Caco-2 (cell line): ENCODE measurements around the gene FLOT2. TPM values are rescaled to one million over a fixed set of nuclear protein-coding genes. Genes with fewer than 3 reads are reported as not detected.

Source experiments
- BruUV-seq: library from RNA; stranded (reverse); fragments of 400-500 nt; replicated peaks from 2 replicates; lab custom pipeline; 2021; lab: Mats Ljungman, UMichigan
- CTCF ChIA-PET: fragments of 300-600 bp; sonication (Branson Sonifier 250); formaldehyde crosslinking; loops from one replicate; lab custom pipeline; 2022; ENCODE audit warnings: antibody characterized with exemption; lab: Charles Lee
- POLR2A ChIA-PET: fragments of 300-600 bp; sonication (Branson Sonifier 250); formaldehyde crosslinking; loops from one replicate; lab custom pipeline; 2022; ENCODE audit warnings: antibody characterized with exemption; lab: Charles Lee
- DNase-seq, 2 experiments: peaks; one replicate each; pipeline versions ENCODE4 v3.0.0 to v3.0.0-alpha.2; 2020 to 2022
- H3K27me3 ChIP-seq: replicated peaks from 2 replicates; pipeline ENCODE4 v1.6.0; 2011; ENCODE audit warnings: low read length; ENCODE audit not compliant: control insufficient read depth, insufficient read depth
- H3K36me3 ChIP-seq: 2 replicates; pipeline ENCODE4 v1.5.1; 2011; ENCODE audit warnings: low read length; ENCODE audit not compliant: control insufficient read depth, insufficient read depth
- H3K4me1 ChIP-seq: fragments of 250-450 bp; sonication (Bioruptor Pico); 2 replicates; pipeline ENCODE4 v1.5.1; 2020; ENCODE audit warnings: mild to moderate bottlenecking
- H3K4me3 ChIP-seq: 2 replicates; pipeline ENCODE4 v1.5.1; 2011; ENCODE audit warnings: low read depth, mild to moderate bottlenecking, control low read depth, low read length
- H3K9me3 ChIP-seq: fragments of 250-450 bp; sonication (Bioruptor Pico); 2 replicates; pipeline ENCODE4 v1.5.1; 2020; ENCODE audit warnings: mild to moderate bottlenecking, moderate library complexity
- H3K27ac Mint-ChIP-seq: one replicate; pipeline ENCODE4 v1.8.0; 2022; ENCODE audit warnings: mixed read lengths; ENCODE audit not compliant: unreplicated experiment
- H3K27me3 Mint-ChIP-seq: one replicate; pipeline ENCODE4 v1.8.0; 2022; ENCODE audit warnings: mixed read lengths; ENCODE audit not compliant: insufficient read depth, unreplicated experiment
- H3K36me3 Mint-ChIP-seq: one replicate; pipeline ENCODE4 v1.8.0; 2022; ENCODE audit warnings: mild to moderate bottlenecking, mixed read lengths; ENCODE audit not compliant: insufficient read depth, unreplicated experiment
- H3K4me1 Mint-ChIP-seq: one replicate; pipeline ENCODE4 v1.8.0; 2022; ENCODE audit warnings: low read depth, mixed read lengths; ENCODE audit not compliant: unreplicated experiment
- H3K4me3 Mint-ChIP-seq: one replicate; pipeline ENCODE4 v1.8.0; 2022; ENCODE audit warnings: mild to moderate bottlenecking, moderate library complexity, mixed read lengths; ENCODE audit not compliant: unreplicated experiment
- H3K9me3 Mint-ChIP-seq: one replicate; pipeline ENCODE4 v1.8.0; 2022; ENCODE audit warnings: mixed read lengths; ENCODE audit not compliant: unreplicated experiment
- intact Hi-C: fragments of 100-400 bp; cut with micrococcal nuclease; formaldehyde crosslinking; loops from one replicate; pipeline ENCODE4 v1.10.0; 2022; ENCODE audit not compliant: unreplicated experiment
- total RNA-seq: library from RNA; stranded (reverse); gene quantifications from 2 replicates; pipeline ENCODE4 v1.2.3, GENCODE V29; 2022
- TF ChIP-seq, protein P1 (sequence below), 2 experiments: fragments of 200-600 bp in 1 of 2; IDR thresholded peaks; 1 replicate in 1 of 2; 2 replicates in 1 of 2; pipeline versions ENCODE4 v1.5.1 to v1.8.0; 2011 to 2022; ENCODE audit warnings: antibody characterized with exemption in 1 of 2, control low read depth in 1 of 2, inconsistent platforms in 1 of 2, low read depth in 1 of 2, low read length in 1 of 2, mild to moderate bottlenecking in 1 of 2, moderate library complexity in 1 of 2; ENCODE audit not compliant: insufficient read depth in 1 of 2, severe bottlenecking in 1 of 2, unreplicated experiment in 1 of 2

Gene FLOT2
- total RNA-seq, 1 experiment from 2014 or later: 189 TPM

DNA sequence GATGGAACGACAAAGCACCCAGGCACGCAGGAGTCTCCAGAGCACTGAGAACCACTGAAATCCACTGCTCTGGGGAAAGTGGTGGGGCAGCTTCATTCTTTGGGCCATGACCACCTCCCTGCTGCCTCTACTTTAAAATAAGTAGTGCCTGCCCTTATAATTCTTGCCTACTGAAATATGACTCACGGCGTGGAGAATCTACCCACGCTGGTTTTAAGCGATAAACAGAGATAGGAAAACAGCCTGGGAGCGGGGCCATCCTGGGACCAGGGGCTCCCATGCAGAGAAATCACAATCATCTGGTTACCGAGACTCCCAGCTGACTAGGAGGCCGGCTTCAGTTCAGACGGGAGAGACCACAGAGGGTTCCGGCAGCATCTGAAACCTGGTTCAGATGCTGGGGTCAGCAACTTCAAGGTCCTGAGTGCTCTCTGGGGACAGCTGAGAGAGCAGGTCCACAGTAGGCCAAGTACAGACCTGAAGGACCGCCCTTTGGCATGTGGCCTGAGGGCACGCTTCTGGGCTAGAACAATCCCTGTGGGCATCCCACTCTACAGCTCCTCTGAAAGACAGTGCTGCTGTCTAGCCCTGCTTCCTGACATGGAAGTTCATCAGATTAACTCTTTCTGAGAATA is 14.0 kb upstream of the FLOT2 start:
- H3K9me3 Mint-ChIP-seq: no peaks in the 10 kb centered on the region
- no peak for DNase-seq
- no peak overlapping the region for H3K4me3 ChIP-seq
- no peaks in the 10 kb centered on the region for H3K4me1 ChIP-seq
- H3K9me3 ChIP-seq: no peaks in the 10 kb centered on the region
- TF ChIP-seq, protein P1, sequence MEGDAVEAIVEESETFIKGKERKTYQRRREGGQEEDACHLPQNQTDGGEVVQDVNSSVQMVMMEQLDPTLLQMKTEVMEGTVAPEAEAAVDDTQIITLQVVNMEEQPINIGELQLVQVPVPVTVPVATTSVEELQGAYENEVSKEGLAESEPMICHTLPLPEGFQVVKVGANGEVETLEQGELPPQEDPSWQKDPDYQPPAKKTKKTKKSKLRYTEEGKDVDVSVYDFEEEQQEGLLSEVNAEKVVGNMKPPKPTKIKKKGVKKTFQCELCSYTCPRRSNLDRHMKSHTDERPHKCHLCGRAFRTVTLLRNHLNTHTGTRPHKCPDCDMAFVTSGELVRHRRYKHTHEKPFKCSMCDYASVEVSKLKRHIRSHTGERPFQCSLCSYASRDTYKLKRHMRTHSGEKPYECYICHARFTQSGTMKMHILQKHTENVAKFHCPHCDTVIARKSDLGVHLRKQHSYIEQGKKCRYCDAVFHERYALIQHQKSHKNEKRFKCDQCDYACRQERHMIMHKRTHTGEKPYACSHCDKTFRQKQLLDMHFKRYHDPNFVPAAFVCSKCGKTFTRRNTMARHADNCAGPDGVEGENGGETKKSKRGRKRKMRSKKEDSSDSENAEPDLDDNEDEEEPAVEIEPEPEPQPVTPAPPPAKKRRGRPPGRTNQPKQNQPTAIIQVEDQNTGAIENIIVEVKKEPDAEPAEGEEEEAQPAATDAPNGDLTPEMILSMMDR (IDR thresholded peaks at IDR 0.05; ENCODE audit: insufficient read depth in 1 of 2, low read depth in 1 of 2, low read length in 1 of 2, severe bottlenecking in 1 of 2, unreplicated experiment in 1 of 2): no peak
- peaks cover 8% of the 10 kb centered on the region for H3K36me3 ChIP-seq
- ChIA-PET POLR2A (no interaction called here), CTCF (interaction anchor here (0.7 kb wide), 1 partner anchor 70 kb away, joined by 6 read pairs; no protein-coding TSS in a partner anchor)
- no TSS peak for BruUV-seq
- no peaks in the 10 kb centered on the region for H3K27me3 ChIP-seq
- no peaks in the 10 kb centered on the region for H3K27me3 Mint-ChIP-seq
- intact Hi-C loops: no loop called here
- H3K4me3 Mint-ChIP-seq: no peak overlapping the region
- H3K4me1 Mint-ChIP-seq: no peaks in the 10 kb centered on the region
- H3K36me3 Mint-ChIP-seq: peaks cover 93% of the 10 kb centered on the region
- H3K27ac Mint-ChIP-seq: no peak overlapping the region

DNA sequence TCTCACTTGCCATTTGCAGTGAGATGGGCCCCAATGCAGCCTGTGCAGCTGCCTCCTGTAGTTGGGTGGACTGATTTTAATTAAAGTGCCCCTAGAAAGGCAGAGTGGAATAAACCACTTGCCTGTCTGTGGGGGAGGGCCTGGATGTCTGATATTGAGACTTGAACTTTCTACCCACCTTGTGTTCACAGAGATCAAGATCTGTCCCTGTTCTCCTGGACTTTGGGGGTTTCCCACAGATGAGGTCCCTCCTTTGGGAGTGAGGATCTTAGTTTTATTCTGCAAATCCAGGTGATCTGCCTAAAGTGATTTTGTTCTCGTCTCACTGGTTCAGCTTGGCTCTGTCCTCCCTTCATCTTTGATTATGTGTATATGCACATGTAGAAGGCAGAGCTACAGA is 13.0 kb upstream of the FLOT2 start:
- TF ChIP-seq, protein P1 (IDR thresholded peaks at IDR 0.05; ENCODE audit: insufficient read depth in 1 of 2, low read depth in 1 of 2, low read length in 1 of 2, severe bottlenecking in 1 of 2, unreplicated experiment in 1 of 2): no peak
- Mint-ChIP-seq H3K27me3 (no peaks in the 10 kb centered on the region), H3K9me3 (no peaks in the 10 kb centered on the region), H3K36me3 (peaks cover 93% of the 10 kb centered on the region), H3K4me1 (no peaks in the 10 kb centered on the region), H3K4me3 (no peak overlapping the region), H3K27ac (no peak overlapping the region)
- ChIA-PET POLR2A (no interaction called here), CTCF (interaction anchor here (0.7 to 1.0 kb wide), 2 partner anchors 39 to 69 kb away, joined by 3 to 6 read pairs; no protein-coding TSS in a partner anchor)
- no TSS peak for BruUV-seq
- intact Hi-C loops: no loop called here
- H3K36me3 ChIP-seq: peaks cover 8% of the 10 kb centered on the region
- DNase-seq: no peak
- no peaks in the 10 kb centered on the region for H3K9me3 ChIP-seq
- no peaks in the 10 kb centered on the region for H3K27me3 ChIP-seq
- no peak overlapping the region for H3K4me3 ChIP-seq
- no peaks in the 10 kb centered on the region for H3K4me1 ChIP-seq

DNA sequence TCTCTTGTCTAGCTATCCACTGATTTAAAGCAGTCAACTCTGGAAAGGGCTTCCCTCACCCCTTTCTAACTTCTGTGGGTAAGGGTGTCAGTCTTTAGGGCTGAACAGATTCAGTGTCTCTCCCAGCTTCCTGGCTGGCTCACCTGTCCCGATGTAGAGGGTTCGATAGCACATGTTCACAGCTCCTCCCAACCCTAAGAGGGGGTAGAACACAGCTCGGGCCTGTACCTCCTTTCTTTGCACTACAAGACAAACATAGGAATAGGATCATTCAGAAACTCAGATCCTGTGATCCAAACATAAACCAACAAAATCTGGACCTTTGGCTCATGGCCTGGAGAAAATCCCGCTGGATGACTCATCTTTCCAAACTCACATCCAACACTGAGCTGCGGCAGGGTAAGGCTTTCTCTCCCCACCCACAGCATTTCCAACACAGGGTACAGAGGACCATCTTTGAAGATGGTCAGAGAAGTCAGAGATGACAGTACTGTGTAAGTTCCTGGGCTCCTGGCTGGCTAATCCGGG is 11.2 kb upstream of the FLOT2 start:
- CTCF ChIA-PET: interaction anchor here (0.5 to 0.8 kb wide), 2 partner anchors 66 to 181 kb away, joined by 5 to 6 read pairs; no protein-coding TSS in a partner anchor
- no peak overlapping the region for H3K4me3 Mint-ChIP-seq
- DNase-seq: no peak
- BruUV-seq: no TSS peak
- H3K36me3 Mint-ChIP-seq: peaks cover 91% of the 10 kb centered on the region
- intact Hi-C loops: no loop called here
- POLR2A ChIA-PET: no interaction called here
- H3K9me3 ChIP-seq: no peaks in the 10 kb centered on the region
- H3K4me3 ChIP-seq: no peak overlapping the region
- no peaks in the 10 kb centered on the region for H3K27me3 Mint-ChIP-seq
- no peaks in the 10 kb centered on the region for H3K27me3 ChIP-seq
- H3K4me1 ChIP-seq: no peaks in the 10 kb centered on the region
- TF ChIP-seq, protein P1 (IDR thresholded peaks at IDR 0.05; ENCODE audit: insufficient read depth in 1 of 2, low read depth in 1 of 2, low read length in 1 of 2, severe bottlenecking in 1 of 2, unreplicated experiment in 1 of 2): no peak
- no peak overlapping the region for H3K27ac Mint-ChIP-seq
- H3K4me1 Mint-ChIP-seq: peaks cover 8% of the 10 kb centered on the region
- H3K9me3 Mint-ChIP-seq: no peaks in the 10 kb centered on the region
- H3K36me3 ChIP-seq: peaks cover 8% of the 10 kb centered on the region
